Fibroblast of skin of abdomen (primary cell): Measurements from ENCODE around the gene TANC1.

ENCODE experiments used
- DNase-seq: peaks from one replicate; pipeline ENCODE4 v3.0.0-alpha.2; 2013

TANC1 gene

DNA sequence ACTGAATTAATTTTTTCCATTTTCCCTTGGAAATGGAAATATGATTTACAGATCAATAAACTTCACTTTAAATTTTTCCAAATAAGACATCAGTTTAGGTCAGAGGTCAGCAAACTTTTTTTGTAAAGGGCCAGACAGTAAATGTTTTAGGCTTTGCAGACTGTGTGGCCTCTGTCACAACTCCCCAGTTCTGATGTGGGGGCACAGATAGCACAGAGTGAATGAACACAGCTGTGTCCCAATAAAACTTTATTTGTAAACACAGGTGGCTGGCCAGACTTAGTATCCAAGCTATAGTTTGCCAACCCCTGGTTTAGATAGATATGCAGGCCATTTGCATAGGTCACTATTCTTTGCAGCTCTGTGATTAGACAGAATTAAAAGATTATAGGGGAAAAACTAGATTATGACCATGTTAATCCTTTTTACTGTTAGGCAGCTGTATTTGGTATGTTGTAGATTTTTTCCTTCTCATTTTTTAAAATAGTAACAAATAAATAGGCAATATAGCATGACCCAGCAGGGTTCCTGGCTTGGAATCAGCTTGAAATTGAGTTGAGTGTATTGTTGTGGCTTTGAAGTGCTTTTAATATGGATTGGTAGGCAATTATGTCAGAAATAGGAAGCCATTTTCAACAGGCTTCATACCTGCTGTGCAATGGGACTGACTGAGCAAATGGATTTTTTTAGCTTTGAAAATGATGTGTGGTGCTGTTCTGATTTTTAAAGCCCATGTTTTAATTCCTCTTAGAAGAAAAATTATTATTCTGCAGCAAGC, 258.4 kb downstream of the TANC1 start:
- no peak for DNase-seq

DNA sequence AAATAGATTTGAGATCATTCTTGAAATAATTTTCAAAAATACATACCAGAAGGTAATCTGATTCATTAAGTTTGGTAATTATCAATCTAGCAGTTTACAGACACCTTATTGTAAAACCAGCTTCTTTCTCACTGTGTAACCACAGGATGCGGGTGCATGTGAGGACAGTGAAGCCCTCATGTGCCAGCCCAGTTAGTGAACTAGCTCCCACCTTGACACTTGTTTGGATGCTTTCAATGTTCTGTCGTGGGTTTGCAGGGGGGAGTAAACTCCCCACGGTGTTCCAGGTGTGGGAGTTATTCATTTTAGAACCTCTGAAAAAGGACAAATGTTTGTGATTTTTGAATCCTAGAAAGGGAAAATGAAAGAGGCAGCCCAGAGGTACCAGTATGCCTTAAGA, 259.0 kb downstream of the TANC1 start:
- DNase-seq = no peak

DNA sequence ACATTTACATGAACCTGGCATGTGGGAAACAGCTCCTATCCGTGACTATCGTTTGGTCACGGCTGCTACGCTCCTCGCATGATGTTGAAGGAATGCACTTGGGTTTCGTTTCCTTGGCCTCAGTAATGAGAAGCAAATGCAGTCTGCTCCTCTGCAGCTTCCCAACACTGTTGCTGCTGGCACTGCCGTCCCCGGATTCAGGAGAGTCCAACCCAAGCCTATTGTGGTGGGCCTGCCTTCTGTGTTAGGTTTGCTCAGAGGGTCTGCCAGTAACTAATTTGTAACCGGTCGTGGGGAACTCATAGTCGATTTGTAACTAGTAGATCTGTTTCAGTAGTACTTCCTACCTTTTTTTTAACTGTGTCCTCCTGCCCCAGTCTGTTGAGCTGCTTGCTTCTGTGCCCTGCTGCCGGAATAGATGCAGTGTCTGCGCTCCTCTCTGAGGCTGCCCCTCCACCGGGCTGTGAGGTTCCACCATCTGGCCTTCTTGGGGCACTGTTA, 259.7 kb downstream of the TANC1 start:
- DNase-seq = peak; percentile 76

DNA sequence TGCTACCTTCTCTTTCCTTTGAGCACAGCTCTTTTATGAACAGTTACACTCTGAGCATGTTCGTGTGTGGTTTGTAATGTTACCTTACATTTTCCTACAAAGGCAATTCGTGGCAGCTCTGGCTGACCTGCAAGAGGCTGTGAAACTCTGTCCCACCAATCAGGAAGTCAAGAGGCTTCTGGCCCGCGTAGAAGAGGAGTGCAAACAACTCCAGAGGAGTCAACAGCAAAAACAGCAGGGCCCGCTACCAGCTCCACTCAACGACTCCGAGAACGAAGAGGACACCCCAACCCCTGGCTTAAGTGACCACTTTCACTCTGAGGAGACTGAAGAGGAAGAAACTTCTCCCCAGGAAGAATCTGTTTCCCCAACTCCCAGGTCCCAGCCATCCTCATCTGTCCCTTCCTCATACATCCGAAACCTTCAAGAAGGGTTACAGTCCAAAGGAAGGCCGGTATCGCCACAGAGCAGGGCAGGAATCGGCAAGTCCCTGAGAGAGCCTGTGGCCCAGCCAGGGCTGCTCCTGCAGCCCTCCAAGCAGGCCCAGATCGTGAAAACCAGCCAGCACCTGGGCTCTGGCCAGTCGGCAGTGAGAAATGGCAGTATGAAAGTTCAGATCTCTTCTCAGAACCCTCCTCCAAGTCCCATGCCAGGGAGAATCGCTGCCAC, 261.2 kb downstream of the TANC1 start:
- no peak for DNase-seq

DNA sequence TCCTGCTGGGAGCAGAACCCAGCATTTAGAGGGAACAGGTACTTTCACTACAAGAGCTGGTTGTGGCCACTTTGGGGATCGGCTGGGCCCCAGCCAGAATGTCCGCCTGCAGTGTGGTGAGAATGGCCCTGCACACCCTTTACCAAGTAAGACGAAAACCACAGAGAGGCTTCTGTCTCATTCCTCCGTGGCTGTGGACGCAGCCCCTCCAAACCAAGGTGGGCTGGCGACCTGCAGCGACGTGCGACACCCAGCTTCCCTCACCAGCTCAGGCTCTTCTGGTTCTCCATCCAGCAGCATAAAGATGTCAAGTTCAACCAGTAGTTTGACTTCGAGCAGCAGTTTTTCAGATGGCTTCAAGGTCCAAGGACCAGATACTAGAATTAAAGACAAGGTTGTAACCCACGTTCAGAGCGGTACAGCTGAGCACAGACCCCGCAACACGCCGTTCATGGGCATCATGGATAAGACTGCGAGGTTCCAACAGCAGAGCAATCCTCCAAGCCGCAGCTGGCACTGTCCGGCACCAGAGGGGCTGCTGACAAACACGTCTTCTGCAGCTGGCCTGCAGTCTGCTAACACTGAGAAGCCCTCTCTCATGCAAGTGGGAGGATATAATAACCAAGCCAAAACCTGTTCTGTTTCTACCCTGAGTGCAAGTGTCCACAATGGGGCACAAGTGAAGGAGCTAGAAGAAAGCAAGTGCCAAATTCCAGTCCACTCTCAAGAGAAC, 261.9 kb downstream of the TANC1 start:
- DNase-seq = no peak

DNA sequence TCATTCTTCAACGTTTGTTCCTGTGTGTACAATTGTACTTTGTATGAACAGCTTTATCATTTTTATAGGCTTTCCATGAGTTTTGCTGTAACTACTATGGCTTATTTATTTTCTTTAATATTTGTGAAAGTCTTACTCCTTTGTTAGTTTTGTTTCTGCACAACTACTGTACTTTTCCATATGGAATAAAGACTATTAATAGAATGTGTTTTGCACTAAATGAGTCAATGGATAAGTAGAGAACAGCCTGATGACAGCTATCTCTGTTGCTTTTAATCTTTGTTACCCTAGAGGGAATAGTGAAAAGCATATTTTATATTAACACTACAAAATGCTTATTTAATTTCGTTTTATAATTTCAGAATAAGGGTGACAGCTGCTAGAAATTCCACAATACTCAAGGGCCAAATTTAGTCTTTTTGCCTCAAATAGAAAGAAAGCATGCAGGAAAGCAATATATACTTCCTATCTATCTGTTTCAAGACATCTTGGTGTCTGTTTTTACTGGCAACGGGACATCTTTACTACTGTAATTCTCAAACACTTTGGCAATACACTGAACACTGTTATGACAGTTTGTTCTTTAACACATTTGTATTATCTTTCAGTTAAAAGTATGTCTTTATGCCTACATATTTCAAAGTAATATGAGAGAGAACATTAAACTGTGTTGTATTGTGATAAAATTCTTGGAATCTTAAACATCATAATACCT, 264.2 kb downstream of the TANC1 start:
- no peak for DNase-seq

DNA sequence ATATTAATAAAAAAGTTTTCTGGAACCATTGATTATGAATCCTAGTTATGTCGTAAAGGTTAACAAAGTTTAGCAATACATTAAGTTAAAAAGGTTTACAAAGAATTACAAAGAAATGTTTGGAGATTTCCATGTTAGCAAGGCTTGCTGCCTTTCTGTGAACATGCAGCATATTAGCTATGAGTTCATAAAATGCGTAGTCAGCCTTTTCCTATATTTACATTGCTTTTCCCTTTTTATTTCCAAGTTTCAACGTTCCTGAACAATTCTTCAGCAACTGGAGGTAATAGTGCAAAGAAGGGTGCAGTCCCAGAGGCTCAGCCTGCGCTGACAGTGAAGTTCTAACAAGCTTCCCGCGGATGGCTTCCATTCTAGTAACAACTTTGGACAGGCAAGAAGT, 266.4 kb downstream of the TANC1 start:
- no peak for DNase-seq

DNA sequence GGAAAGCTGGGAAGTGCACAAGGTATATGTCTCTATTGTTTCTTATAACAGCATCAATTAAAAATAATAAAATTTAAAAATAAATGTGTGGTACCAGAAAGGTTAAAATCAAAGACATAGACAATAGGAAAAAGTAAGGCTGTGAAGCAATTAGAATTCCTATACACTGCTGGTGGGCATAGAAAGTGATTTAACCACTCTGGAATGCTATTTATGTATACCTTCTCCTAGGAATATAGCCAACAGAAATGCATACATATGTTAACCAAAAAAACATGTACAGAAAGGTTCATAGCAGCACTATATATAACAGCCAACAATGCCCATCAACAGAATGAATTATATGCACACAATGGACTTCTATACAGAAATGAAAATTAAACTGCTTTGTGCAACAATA, 275.1 kb downstream of the TANC1 start:
- DNase-seq = peak; percentile 69

DNA sequence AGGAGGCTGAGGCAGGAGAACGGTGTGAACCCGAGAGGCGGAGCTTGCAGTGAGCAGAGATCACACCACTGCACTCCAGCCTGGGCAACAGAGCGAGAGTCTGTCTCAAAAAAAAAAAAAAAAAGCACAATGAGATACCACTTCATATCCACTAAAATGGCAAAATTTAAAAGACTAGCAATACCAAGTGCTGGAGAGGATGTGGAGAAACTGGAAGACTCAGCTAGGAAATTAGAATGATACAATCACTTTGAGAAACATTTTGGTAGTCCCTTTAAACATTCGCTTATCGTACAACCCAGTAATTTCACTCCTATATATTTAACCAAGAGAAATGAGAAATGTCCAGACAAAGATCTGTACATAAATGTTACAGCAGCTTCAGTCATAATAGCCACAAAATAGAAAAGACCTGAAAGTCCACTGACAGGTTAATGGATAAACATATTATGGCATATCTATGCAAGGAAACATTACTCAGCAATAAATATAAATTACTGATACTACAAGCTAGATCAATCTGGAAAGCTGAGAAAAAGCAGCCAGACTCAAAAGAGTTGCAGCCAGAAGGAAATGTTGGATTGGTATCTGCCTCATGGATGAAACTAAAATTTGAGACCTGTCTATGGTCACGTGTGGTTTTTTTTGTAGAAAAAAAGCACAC, 278.0 kb downstream of the TANC1 start:
- no peak for DNase-seq

DNA sequence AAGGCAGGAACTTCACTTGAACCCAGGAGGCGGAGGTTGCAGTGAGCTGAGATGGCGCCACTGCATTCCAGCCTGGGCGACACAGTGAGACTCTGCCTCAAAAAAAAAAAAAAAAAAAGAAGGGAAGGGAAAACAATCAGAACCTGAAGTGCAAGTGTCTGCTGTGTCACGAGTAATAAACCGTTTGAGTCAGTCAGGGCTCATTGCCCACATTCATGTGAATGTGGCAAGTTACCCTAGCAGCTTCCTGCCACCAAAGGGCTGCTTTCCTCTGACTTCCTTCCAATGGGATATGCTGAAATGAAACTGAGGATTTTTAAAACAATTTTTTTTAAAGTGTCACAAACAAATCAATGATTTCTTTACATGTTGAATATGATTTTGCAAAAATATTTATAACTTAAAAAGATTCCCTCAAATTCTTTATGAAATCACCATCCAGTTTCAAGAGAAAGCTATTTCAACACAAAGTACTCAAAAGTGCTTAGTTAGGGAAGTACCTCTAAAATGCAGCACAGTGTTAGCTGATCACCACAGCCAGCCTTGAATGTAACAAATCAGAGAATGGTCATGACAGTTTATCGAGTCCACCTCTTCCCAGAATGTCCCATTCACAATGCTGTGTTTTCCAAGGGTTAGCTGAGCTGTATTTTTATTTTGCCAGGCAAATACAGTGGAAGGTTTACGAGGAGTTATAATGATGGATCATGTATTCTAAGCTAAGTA, 281.7 kb downstream of the TANC1 start:
- peak; percentile 40 for DNase-seq

DNA sequence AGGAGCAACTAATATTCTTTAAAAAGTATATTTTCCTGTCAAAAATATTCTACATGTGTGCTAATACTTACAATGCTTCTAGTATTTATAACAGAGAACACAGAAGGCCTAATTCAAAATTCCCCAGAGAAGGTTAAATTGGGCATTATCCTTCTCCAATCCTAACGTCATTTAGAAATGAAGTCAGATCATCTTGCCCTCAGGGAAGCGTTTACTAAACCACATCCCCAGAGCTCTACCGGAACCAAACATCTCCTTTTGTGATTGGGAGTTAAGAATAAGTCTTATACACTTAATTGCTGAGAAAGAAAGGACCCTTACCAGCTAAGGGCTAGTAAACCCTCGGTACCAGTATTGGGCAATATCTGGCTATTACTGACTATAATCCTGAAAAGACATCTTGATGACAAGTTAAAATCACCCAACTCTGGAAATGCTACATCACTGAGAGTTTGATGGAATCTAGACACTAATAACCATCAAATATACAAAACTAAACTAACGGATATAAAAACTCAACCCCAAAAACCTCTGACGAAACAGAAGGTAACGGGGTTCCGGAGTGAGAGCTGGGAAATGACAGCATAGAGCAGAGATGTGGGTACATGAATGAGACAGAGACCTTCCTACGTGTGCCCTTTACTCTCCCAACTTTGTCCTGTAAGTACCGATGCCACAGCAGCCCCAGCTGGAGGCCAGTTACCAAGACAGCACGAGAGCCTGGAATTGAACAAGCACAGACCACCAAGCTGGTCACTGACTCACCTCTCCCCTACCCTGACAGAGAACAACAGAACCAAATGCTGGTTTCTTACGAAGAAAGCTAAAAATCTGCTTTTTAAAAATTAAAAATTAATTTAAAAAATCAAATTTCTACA, 283.1 kb downstream of the TANC1 start:
- no peak for DNase-seq

DNA sequence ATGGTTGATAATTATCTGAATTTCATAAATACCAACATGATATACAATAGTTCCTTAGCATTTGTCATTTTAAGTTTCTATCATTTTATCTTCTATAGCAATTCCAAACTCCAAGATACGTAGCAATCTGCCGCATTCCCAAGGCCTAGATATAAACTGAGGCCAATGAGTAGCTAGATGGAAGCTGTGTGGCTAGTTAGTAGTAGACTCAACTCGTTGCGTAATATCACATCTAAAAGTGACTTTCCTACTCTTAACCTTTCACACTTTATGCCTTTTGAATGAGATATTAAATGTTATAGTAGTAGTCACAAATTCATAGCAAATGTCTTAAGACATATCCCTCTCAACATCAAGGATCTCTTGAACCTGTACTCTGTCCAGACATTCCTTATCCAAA, 284.5 kb downstream of the TANC1 start:
- DNase-seq = no peak

DNA sequence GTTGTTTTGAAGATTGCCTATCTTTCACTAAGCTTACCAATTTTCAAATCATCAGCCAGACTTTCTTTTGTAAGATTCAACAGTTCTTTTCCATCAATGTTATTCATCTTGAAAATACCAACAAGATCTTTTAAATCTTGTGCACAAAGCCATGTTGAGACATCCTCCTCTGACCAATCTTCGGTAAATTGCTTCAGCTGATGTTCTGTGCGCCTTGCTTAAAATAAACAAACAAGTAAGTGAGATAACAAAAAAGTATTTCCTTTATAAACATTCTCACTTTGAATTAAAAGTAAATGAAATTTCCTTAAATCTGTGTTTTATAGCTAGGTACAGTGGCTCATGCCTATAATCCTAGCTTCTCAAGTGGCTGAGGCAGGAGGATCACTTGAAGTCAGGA, 287.7 kb downstream of the TANC1 start:
- DNase-seq = no peak

DNA sequence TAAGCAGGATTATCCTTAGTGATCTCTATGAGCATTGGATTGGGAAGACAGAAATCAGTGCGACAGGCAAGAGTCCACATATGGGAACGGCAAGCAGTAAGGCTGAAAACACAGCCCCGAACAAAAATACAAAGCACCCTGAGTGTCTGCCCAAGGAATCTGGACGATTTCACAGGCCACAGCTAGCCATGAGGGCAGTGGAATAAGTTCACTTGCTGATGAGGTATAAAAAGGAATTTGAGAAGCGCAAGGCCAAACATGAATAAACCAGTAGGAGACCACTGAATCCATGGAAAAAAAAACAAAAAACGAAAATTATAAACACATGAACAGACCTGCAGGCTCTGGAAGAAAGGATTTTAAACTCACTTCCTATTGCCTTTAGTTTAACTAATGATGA, 293.8 kb downstream of the TANC1 start:
- DNase-seq = peak; percentile 17

DNA sequence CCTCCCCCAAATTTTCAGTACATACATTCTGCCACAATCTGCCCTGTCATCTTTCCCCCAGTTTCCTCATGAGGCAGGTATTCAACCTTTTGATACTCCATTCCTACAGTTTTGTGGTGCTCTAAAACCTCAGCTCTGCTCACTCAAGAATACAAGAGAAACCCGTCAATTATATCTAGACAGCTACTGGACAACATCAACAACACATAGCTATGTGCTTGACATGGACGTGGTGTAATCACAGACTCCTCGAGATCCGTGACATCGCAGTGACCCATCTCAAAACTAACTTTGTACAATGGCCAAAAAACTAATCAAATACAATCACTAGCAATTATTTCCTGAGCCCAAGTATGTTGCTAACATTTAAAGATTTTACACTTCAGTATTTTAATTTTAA, 294.5 kb downstream of the TANC1 start:
- no peak for DNase-seq

DNA sequence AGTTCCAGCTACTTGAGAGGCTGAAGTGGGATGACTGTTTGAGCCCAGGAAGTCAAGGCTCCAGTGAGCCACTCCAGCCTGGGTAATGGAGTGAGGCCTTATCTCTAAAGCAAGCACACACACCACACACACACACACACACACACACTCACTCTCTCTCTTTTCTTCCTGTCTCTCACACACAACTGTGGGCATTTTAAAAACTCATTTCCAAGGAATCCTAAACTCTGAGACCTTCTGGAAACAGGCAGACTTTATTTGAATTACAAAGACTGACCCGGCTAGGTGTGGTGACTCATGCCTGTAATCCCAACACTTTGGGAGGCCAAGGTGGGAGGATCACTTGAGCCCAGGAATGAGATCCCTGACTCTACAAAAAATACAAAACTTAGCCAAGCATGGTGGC, 296.7 kb downstream of the TANC1 start:
- DNase-seq = peak; percentile 31

DNA sequence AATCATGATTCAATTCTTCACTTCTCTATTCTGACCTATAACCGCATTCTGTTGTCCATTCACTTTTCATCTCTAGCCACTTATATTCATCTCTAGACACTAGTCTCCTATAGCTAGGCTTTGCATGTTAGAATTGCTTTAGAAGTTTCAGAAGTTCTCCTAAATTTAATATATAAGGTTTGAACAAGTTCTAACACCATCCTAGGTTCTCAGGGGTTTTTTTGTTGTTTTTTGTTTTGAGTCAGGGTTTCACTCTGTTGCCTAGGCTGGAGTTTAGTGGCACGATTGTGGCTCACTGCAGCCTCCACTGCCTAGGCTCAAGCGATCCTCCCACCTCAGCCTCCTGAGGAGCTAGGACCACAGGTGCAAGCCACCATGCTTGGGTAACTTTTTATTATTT, 298.1 kb downstream of the TANC1 start:
- no peak for DNase-seq

DNA sequence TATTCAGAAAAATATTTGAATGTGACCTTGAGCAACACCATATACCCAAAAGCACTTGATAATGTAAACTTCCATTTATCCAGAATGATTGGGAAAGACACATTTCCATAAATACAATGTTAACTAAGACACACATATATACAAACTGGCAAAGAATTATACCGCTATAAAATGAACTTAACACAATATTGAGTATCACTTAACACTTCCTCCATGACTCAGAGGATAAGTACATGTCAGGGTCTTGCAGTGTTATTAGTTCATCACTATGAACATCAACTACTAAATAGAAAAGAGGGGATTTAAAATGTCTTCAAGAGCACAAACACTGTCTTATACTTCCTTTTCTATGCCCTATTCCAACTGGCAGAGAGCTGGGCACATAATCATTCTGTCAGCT, 299.5 kb downstream of the TANC1 start:
- DNase-seq = no peak

DNA sequence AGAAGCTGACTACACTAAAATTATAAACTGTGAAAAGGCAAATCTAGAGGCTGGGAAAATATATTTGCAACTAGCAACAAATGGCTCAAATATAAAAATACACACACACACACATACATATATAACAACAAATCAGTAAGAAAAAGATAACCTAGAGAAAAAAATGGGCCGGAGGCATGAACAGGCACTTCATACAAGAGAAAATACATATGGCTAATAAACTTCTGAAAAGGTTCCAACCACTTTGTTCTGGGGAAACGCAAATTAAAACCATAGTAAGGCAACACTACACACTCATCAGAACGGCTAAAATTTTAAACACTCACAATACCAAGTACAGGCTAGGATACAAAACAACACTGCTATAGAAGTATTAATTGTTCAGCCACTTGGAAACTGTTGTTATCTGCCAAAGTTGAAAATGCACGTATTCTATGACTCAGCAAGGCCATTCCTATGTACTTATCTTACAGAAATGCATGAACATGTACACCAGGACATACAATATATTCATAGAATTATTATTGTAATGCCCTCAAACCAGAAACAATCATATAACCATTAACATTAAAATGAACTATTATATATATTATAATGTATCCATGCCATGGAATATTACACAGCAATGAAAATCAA, 302.4 kb downstream of the TANC1 start:
- DNase-seq = no peak

DNA sequence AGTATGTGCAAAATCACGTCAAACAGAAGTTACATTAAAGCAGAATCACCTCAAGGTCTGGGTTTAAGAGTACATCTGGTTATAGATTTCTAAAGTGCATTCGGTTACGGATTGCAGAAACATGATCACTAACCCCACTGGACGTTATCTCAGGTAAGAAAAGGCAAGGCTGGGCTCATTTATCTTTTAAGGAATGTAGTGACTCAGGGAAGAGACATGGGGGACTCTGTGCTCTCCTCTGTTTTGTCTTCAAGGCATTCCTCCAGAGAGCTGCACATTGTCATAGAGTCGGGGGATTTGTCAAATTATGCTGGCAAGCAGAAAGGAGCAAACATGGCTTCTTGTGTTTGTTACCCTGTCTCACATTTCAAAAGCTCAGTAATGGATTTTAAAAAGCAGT, 303.7 kb downstream of the TANC1 start:
- DNase-seq = no peak
